Subcutaneous adipose tissue (tissue), 4 donors: Measurements from ENCODE around the gene RAB23. TPM values are rescaled to one million over a fixed set of nuclear protein-coding genes. Genes with fewer than 3 reads are reported as not detected.

ENCODE experiments used
- total RNA-seq, 4 donors: library from RNA; depleted of rRNA; stranded (reverse); fragments of >200 nt; gene quantifications; one replicate each; pipeline ENCODE4 v1.1.0, GENCODE V29; 2016
- TF ChIP-seq, protein P1 (sequence below): fragments of 450-650 bp; IDR thresholded peaks from one replicate; pipeline ENCODE4 v1.5.1; 2016; ENCODE audit warnings: low read depth, mild to moderate bottlenecking, control low read depth, antibody characterized with exemption, moderate library complexity

Gene RAB23
- total RNA-seq, 4 donors from 2014 or later: 6.8 to 24.6 (median 11.3) TPM

DNA sequence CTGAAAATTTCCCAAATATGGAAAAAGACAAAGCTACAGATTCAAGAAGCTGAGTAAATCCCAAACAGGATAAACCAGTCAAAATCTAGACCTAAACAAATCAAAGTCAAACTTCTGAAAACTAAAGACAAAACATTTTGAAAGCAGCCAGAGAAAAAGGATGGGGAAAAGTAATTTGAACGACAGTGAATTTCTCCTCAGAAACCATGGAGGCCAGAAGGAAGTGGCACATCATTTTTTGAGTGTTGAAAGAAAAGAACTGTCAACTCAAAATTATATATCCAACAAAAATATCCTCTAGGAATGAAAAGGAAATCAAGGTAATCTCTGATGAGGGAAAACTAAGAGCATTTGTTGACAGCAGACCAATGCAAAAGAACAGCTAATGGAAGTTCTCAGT, 6.8 kb downstream of the RAB23 start:
- TF ChIP-seq, protein P1, sequence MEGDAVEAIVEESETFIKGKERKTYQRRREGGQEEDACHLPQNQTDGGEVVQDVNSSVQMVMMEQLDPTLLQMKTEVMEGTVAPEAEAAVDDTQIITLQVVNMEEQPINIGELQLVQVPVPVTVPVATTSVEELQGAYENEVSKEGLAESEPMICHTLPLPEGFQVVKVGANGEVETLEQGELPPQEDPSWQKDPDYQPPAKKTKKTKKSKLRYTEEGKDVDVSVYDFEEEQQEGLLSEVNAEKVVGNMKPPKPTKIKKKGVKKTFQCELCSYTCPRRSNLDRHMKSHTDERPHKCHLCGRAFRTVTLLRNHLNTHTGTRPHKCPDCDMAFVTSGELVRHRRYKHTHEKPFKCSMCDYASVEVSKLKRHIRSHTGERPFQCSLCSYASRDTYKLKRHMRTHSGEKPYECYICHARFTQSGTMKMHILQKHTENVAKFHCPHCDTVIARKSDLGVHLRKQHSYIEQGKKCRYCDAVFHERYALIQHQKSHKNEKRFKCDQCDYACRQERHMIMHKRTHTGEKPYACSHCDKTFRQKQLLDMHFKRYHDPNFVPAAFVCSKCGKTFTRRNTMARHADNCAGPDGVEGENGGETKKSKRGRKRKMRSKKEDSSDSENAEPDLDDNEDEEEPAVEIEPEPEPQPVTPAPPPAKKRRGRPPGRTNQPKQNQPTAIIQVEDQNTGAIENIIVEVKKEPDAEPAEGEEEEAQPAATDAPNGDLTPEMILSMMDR: no peak

DNA sequence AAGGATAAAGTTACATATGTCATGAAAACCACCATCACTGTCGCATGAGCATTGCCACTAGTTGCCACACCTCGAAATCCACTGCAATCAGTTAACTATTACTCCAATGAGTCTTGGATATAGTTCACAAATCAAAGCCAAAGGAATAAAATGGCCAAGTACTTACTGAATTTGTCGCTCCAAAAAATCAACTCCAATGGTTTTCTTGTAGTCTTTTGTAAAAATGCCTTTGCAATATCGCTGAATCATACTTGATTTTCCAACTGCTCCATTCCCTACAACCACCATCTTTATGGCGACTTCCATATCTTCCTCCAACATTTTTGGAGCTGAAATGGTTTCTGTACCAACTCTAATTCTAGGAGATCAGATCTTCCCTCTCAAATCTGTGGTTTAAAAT, 12.0 kb downstream of the RAB23 start:
- TF ChIP-seq, protein P1: no peak

DNA sequence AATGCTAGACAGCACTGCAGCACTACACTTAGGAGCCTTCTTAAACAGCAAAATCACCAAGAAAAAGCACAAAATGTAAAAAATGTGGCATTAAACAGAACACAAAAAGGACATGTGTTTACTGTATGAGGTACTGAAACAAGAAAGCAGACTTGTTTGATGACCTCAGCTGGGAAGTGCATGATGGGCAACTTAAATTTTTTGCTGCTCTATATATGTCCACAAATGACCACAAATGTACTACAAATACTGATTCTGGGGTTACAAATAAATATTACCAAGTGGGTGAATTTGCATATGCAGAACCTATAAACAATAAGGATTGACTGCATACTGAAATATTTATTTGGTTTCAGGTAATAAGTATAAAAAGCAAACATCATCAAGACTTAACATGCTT, 13.1 kb downstream of the RAB23 start:
- TF ChIP-seq, protein P1: no peak

DNA sequence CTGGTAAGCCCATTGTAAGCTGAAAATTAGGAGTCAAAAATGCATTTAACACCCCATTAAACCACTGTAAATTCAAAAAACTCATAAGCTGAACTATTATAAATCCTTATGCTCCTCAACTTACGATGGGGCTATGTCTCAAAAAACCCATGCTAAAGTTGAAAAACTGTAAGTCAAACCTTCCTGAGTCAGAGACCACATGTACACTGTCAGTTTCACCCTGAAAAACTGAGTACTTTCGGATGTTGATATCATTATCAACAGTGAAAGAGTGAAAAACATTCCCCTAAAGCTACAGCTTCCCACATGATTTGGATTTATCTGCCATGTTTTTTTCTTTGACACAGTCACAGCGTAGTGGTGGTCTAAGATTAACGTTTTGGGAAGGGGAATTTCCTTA, 14.2 kb downstream of the RAB23 start:
- TF ChIP-seq, protein P1: no peak

DNA sequence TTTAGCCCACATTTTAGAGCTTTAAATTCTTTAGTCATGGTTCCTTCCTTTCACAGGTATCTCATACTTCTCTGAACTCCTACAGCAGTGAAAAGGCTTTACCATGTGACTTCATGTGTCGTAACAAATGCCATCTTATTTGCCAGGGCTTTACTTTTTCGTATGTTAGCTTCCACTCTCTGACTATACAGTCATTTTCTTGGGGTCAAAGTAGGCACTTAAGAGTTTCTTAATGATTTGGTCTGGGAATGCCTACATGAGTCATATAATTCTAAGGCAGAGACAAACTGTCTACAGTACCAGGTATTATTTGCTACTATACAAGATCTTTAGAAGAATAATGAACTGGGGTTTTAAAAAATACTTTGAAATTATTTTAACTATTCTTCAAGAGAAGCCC, 15.0 kb downstream of the RAB23 start:
- TF ChIP-seq, protein P1: no peak

DNA sequence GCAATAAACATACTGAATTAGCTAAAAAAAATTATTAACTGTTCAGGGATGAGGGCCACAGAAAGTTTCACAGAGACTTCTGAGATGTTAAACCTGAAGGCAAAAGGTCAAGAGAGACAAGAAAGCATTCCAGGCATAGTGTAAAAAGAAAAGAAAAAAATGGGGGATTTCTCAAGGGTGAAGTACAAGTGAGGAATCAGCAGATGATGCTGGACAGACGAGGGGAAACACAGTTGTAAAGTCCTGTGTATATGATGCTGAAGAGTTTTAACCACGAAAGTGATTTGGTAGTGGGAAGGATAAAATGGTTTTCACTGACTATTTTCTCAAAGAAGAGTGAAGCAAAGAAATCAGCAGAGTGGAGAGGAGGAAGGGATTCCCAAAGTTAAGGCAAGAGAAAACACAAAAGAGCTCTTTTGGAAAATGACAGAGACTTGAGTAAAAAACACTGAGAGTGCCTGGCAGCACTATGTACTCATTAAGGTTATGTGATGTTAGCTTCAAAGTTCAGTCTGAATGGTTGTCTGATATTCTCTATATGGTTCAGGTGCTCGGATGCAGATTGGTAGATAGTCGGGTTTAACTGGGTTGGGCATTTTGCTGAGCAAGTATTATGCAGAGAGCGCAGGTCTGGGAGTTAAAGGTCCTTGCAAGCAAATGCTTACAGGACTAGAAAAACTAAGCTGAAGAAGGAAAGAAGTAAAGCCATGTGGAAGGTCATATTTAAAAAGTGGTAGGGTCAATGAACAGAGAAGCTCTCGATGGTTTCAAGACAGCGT, 16.4 kb downstream of the RAB23 start:
- TF ChIP-seq, protein P1: no peak

DNA sequence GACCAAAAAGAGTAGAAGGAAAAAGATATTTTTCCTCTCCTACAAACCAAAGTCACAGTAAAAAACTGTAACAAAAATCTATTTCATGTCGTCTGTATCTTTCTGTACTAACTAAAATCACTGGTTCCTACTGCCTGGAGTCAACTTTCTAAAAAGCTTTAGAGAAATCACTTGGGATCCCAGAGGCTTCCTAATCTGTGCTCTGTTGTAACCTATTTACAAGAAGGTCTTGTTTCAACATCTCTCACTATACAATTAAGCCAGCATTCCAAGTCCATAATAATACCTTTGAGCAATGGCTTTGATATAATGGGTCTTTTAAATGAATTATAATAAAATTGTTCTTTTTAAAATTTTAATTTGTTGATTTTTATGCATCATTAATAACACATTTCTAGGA, 20.4 kb downstream of the RAB23 start:
- TF ChIP-seq, protein P1: no peak
